Peyer's patch (tissue), 4 donors: ENCODE data around the gene STAM. TPM values are rescaled to one million over a fixed set of nuclear protein-coding genes. Genes with fewer than 3 reads are reported as not detected.
A peak's percentile ranks its signal among the peaks of the same experiment; 100 is the strongest.

Experiments used
- DNase-seq, 3 donors: peaks; one replicate each; pipeline ENCODE4 v3.0.0-alpha.2; 2017 to 2019
- H3K27ac ChIP-seq, 4 donors: fragments of 200-600 bp; sonication (generic); one replicate each; pipeline ENCODE4 v1.5.1; 2016 to 2019
- H3K27me3 ChIP-seq, 2 donors: fragments of 200-600 bp; sonication (generic); one replicate each; pipeline ENCODE4 v1.5.1; 2019
- H3K36me3 ChIP-seq, 3 donors: fragments of 200-600 bp; sonication (generic); one replicate each; pipeline ENCODE4 v1.5.1; 2016 to 2019
- H3K4me1 ChIP-seq, 4 donors: fragments of 200-600 bp; sonication (generic); one replicate each; pipeline ENCODE4 v1.5.1; 2016 to 2019
- H3K4me3 ChIP-seq, 4 donors: fragments of 200-600 bp; sonication (generic); 1 replicate in 3 of 4; 2 replicates in 1 of 4; pipeline ENCODE4 v1.5.1; 2016 to 2019; ENCODE audit warnings: mild to moderate bottlenecking in 1 of 4
- H3K9me3 ChIP-seq, 4 donors: fragments of 200-600 bp; sonication (generic); one replicate each; pipeline ENCODE4 v1.5.1; 2016 to 2019; ENCODE audit warnings: mild to moderate bottlenecking in 1 of 4
- POLR2A ChIP-seq, 2 donors: fragments of 450-650 bp; IDR thresholded peaks; one replicate each; pipeline ENCODE4 v1.5.1; 2017; ENCODE audit warnings: antibody characterized with exemption in 2 of 2, mild to moderate bottlenecking in 2 of 2, moderate library complexity in 2 of 2
- total RNA-seq, 4 donors: library from RNA; depleted of rRNA; stranded (reverse); fragments of >200 nt; gene quantifications; one replicate each; pipeline ENCODE4 v1.1.0, GENCODE V29; 2016
- TF ChIP-seq, protein P1 (sequence below), 6 experiments: fragments of 450-650 bp in 4 of 6; fragments of 200-600 bp in 2 of 6; sonication (generic) in 1 of 6; IDR thresholded peaks; one replicate each; pipeline ENCODE4 v1.5.1; 2017 to 2019; ENCODE audit warnings: antibody characterized with exemption in 6 of 6, mild to moderate bottlenecking in 3 of 6, moderate library complexity in 1 of 6

The STAM gene
- total RNA-seq, 4 donors from 2014 or later = 7.9 to 28.1 (median 16.2) TPM

DNA sequence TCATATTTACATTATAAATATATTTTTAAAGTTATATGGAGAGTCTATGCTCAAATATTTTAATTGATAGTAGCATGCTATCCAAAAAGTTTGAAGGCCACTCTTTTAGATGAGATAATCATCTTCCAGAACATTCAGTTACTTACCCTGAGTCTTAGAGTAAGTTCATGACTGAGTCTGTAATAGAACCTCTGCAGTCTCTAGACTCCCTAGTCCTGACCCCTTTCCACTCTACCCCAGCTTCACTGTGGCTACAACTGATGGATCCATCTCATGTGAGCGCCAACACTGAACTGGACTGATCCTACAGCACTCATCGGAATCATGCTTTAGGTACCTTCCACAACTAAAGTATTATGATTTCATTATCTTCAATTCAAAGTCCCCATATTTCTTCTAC lies 36.9 kb upstream of the STAM start:
- TF ChIP-seq, protein P1, sequence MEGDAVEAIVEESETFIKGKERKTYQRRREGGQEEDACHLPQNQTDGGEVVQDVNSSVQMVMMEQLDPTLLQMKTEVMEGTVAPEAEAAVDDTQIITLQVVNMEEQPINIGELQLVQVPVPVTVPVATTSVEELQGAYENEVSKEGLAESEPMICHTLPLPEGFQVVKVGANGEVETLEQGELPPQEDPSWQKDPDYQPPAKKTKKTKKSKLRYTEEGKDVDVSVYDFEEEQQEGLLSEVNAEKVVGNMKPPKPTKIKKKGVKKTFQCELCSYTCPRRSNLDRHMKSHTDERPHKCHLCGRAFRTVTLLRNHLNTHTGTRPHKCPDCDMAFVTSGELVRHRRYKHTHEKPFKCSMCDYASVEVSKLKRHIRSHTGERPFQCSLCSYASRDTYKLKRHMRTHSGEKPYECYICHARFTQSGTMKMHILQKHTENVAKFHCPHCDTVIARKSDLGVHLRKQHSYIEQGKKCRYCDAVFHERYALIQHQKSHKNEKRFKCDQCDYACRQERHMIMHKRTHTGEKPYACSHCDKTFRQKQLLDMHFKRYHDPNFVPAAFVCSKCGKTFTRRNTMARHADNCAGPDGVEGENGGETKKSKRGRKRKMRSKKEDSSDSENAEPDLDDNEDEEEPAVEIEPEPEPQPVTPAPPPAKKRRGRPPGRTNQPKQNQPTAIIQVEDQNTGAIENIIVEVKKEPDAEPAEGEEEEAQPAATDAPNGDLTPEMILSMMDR (IDR thresholded peaks at IDR 0.05) = no peak
- TF ChIP-seq POLR2A (IDR thresholded peaks at IDR 0.05) = no peak
- DNase-seq = no peak
- H3K27ac ChIP-seq = no peak overlapping the region

DNA sequence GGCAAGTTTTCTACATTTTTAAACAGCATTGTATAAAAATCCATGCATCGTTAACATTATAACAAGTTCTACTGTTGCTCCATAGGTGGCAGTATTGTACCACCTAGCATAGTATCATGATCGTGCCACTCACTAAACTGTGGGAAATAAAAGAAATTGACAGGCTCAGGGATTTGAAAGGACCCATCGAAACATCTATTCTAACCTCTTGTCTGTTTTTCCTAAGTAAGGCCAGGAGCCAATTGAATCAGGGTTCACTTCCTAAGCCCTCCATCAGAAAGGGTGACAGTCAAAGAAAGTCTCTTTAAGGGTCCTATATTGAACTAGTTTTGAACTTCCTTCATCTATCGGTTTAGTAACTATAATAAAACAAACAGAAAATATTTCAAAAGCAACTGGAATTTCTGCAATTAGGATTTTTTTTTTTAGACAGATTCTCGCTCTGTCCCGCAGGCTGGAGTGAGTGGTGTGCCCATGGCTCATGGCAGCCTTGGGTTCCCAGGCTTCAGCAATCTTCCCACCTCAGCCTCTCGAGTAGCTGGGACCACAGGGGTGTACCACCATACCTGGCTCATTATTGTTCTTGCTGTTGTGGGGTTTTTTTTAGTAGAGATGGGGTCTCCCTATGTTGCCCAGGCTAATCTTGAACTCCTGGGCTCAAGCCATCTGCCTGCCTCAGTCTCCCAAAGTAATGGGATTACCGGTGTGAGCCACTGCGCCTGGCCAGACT lies 36.2 kb upstream of the STAM start:
- TF ChIP-seq, protein P1 (IDR thresholded peaks at IDR 0.05) = peak; percentile 43 to 96 (median 88)
- TF ChIP-seq POLR2A (IDR thresholded peaks at IDR 0.05) = no peak
- Histone ChIP-seq H3K27me3 (no peaks in the 10 kb centered on the region), H3K36me3 (no peaks in the 10 kb centered on the region), H3K4me3 (no peak overlapping the region), H3K27ac (no peak overlapping the region), H3K4me1 (no peaks in the 10 kb centered on the region), H3K9me3 (no peaks in the 10 kb centered on the region)
- DNase-seq = no peak

More for the DNA sequence above, 36.9 kb upstream of the STAM start:
- Histone ChIP-seq H3K9me3 (no peaks in the 10 kb centered on the region), H3K4me1 (no peaks in the 10 kb centered on the region), H3K36me3 (no peaks in the 10 kb centered on the region), H3K27me3 (no peaks in the 10 kb centered on the region), H3K4me3 (no peak overlapping the region)

DNA sequence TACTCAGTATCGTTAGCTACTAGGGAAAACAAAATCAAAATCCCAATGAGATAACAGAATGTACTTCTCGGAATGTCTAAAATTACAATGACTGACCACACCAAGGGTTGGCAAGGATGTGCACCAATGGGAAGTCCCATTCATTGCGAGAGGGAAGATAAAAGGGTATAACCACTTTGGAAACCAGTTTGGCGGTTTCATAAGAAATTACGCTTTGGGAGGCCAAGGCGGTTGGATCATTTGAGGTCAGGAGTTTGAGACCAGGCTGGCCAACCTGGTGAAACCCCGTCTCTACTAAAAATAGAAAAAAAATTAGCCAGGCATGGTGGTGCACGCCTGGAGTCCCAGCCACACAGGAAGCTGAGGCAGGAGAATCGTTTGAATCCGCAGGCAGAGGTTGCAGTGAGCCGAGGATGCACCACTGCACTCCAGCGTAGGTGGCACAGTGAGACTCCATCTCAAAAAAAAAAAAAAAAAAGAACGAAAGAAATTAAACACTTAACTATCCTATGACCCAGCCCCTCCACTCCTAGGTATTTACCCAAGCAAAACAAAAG lies 34.4 kb upstream of the STAM start:
- H3K4me1 ChIP-seq = no peaks in the 10 kb centered on the region
- H3K27ac ChIP-seq = no peak overlapping the region
- H3K36me3 ChIP-seq = no peaks in the 10 kb centered on the region
- H3K9me3 ChIP-seq = no peaks in the 10 kb centered on the region
- DNase-seq = no peak
- TF ChIP-seq, protein P1 (IDR thresholded peaks at IDR 0.05) = no peak
- no peak for TF ChIP-seq POLR2A (IDR thresholded peaks at IDR 0.05)
- H3K27me3 ChIP-seq = no peaks in the 10 kb centered on the region
- H3K4me3 ChIP-seq = no peak overlapping the region

DNA sequence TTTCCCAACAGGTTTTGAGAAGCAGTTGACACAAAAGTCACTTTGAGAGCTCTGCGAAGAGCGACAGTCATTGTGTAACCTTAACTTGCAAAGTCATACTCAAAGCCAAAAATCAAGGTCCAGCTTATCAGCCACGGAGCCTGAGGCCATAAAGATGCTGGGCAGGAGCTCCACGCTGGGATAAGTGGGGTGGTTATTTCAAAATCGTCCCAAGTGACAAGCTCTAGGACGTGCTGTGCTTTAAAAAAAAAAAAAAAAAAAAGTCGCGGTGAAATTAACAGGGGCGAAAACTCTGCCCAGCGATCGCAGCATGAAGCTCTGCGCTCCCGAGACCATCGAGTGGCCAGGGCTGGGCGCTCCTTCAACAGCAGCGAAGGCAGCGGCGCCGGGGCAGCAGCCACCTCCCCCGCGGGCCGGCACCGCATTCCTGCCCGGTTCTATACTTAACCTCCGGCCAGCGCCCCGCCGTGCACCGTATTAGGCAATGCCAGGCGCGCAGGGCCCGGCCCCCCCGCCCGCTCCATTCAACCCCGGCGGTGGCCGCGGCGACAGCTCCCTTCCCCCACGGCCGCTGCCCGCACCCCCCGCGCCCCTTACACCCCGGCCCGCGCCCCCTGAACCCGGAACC lies 27.4 kb upstream of the STAM start:
- Histone ChIP-seq H3K4me3 (peak overlapping the region; percentile 58 to 87 (median 75)), H3K9me3 (no peaks in the 10 kb centered on the region), H3K36me3 (no peaks in the 10 kb centered on the region), H3K27ac (peak overlapping the region; percentile 42 to 84 (median 52)), H3K27me3 (no peaks in the 10 kb centered on the region), H3K4me1 (peaks cover 0 to 10% (median 6%) of the 10 kb centered on the region in 4 donors)
- TF ChIP-seq, protein P1 (IDR thresholded peaks at IDR 0.05) = no peak
- peak; percentile 24 to 74 (median 70) for DNase-seq

DNA sequence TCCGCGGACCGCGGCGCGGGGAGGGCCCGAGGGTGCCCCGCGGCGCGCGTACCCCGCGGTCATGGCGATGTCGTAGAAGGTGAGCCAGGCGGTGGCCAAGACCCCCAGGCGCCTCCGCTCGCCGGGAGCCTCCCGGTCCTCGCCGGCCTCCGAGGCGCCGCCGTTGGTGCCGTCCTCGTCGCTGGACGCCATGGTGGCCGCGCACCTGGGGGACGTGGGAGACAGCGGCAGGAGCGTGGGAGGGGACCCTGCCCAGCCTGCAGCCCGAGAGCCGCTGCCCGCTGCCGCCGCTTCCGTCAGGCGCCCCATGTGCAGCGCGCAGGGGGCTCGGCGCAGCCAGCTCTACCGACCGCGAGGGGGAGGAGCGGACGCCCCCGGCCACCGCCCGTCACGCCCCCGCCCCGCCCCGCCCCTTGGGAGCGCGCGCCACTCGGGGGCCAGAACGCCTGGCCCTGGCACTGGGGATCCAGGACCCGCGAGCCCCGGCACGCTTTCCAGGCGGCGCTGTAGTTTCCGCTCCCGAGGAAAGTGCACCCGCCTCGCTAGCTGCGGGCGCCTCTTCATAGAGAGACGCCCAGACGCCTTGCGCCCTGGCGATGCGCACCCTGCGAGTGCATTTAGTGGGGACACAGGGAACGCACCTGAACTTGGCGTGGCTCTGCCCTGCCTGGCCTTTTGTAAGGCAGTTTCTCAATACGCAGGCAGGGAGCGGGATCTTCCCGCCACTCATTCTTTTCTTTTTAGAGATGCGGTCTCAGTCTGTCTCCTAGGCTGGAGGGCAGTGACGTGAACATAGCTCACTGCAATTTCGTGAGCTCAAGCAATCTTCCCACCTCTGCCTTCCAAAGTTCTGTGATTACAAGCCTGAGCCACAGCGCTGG lies 26.7 kb upstream of the STAM start, which contains the start of gene HACD1:
Gene HACD1, minus strand, starts transcription at position 344 of the 881 bp plus-strand sequence. Its CDS starts 35 bp downstream, at position 309.
- Histone ChIP-seq H3K4me1 (peaks cover 0 to 10% (median 6%) of the 10 kb centered on the region in 4 donors), H3K27ac (peak within 1 kb of the TSS; percentile 42 to 84 (median 52)), H3K9me3 (no peaks in the 10 kb centered on the region), H3K36me3 (no peaks in the 10 kb centered on the region), H3K27me3 (no peaks in the 10 kb centered on the region), H3K4me3 (peak within 1 kb of the TSS; percentile 58 to 87 (median 75))
- no peak for TF ChIP-seq POLR2A (IDR thresholded peaks at IDR 0.05)
- TF ChIP-seq, protein P1 (IDR thresholded peaks at IDR 0.05) = no peak
- peak; percentile 23 to 76 (median 75) for DNase-seq
